H1 (cell line): ENCODE data around the gene PROX2. TPM values are rescaled to one million over a fixed set of nuclear protein-coding genes. Genes with fewer than 3 reads are reported as not detected.
A peak's percentile ranks its signal among the peaks of the same experiment; 100 is the strongest.

Source experiments
- CTCF ChIA-PET: fragments of 300-600 bp; sonication (Branson Sonifier 250); formaldehyde crosslinking; loops from one replicate; lab custom pipeline; 2021; ENCODE audit not compliant: partially characterized antibody; lab: Charles Lee
- POLR2A ChIA-PET: fragments of 300-600 bp; sonication (Branson Sonifier 250); formaldehyde crosslinking; loops from one replicate; lab custom pipeline; 2021; ENCODE audit warnings: inconsistent platforms; ENCODE audit not compliant: partially characterized antibody; lab: Charles Lee
- DNase-seq, 2 experiments: peaks; one replicate each; pipeline versions ENCODE4 v3.0.0 to v3.0.0-alpha.2; 2010 to 2022; ENCODE audit warnings: low spot score in 2 of 2, low read depth in 1 of 2, mixed read lengths in 1 of 2
- FAIRE-seq: peaks from 2 replicates; lab custom pipeline; 2011; peaks lifted over from hg19 to GRCh38; lab: Jason Lieb, UNC
- H2AFZ ChIP-seq: 2 replicates; pipeline ENCODE4 v1.8.1; 2012; ENCODE audit warnings: low read length, inconsistent platforms
- H2AK5ac ChIP-seq: 2 replicates; pipeline ENCODE4 v1.6.1; 2013; ENCODE audit warnings: low read depth, low read length
- H2BK120ac ChIP-seq: replicated peaks from 2 replicates; pipeline ENCODE3; 2013; ENCODE audit warnings: low read depth, low read length, inconsistent platforms
- H2BK12ac ChIP-seq: 2 replicates; pipeline ENCODE4 v1.6.1; 2013; ENCODE audit warnings: low read depth, low read length
- H2BK15ac ChIP-seq: 2 replicates; pipeline ENCODE4 v1.6.1; 2013; ENCODE audit warnings: low read length
- H2BK20ac ChIP-seq: 2 replicates; pipeline ENCODE4 v1.6.1; 2013; ENCODE audit warnings: low read length
- H2BK5ac ChIP-seq: 2 replicates; pipeline ENCODE4 v1.6.1; 2013; ENCODE audit warnings: low read depth, low read length
- H3K14ac ChIP-seq: 2 replicates; pipeline ENCODE4 v1.6.1; 2013; ENCODE audit warnings: inconsistent platforms; ENCODE audit not compliant: insufficient read length
- H3K18ac ChIP-seq: 2 replicates; pipeline ENCODE4 v1.6.1; 2013; ENCODE audit warnings: low read length; ENCODE audit errors: extremely low read depth
- H3K23ac ChIP-seq: 2 replicates; pipeline ENCODE4 v1.6.1; 2013; ENCODE audit warnings: inconsistent platforms; ENCODE audit not compliant: insufficient read length
- H3K23me2 ChIP-seq: 2 replicates; pipeline ENCODE4 v1.6.1; 2013; ENCODE audit warnings: low read depth, low read length
- H3K27ac ChIP-seq: 2 replicates; pipeline ENCODE4 v1.6.1; 2011; ENCODE audit warnings: low read depth, low read length, inconsistent platforms
- H3K27me3 ChIP-seq, 4 experiments: replicated peaks in 1 of 4; 1 replicate in 1 of 4; 2 replicates in 3 of 4; pipeline versions ENCODE4 v1.6.1 to v1.8.1; 2011 to 2013; ENCODE audit warnings: low read length in 3 of 4, mild to moderate bottlenecking in 3 of 4, inconsistent platforms in 2 of 4, mixed read lengths in 2 of 4, moderate library complexity in 1 of 4; ENCODE audit not compliant: control insufficient read depth in 3 of 4, insufficient read depth in 3 of 4; ENCODE audit errors: extremely low read depth in 1 of 4
- H3K36me3 ChIP-seq, 4 experiments: 2 replicates each; pipeline versions ENCODE4 v1.6.1 to v1.8.1; 2011 to 2013; ENCODE audit warnings: mild to moderate bottlenecking in 4 of 4, low read length in 3 of 4, moderate library complexity in 2 of 4, control low read depth in 1 of 4, inconsistent platforms in 1 of 4; ENCODE audit not compliant: insufficient read depth in 4 of 4, control insufficient read depth in 2 of 4
- H3K4ac ChIP-seq: replicated peaks from 2 replicates; pipeline ENCODE3; 2013; ENCODE audit warnings: low read length, low read depth, mixed read lengths, inconsistent platforms; ENCODE audit not compliant: insufficient read length
- H3K4me1 ChIP-seq, 4 experiments: replicated peaks in 1 of 4; 1 replicate in 1 of 4; 2 replicates in 3 of 4; pipeline versions ENCODE4 v1.6.1 to v1.8.1; 2011 to 2013; ENCODE audit warnings: low read length in 3 of 4, inconsistent platforms in 2 of 4, mixed read lengths in 1 of 4; ENCODE audit not compliant: insufficient read depth in 4 of 4, control insufficient read depth in 3 of 4
- H3K4me2 ChIP-seq, 2 experiments: 2 replicates each; pipeline versions ENCODE4 v1.6.1 to v1.8.1; 2011 to 2013; ENCODE audit warnings: low read depth in 2 of 2, low read length in 2 of 2, control low read depth in 1 of 2, inconsistent platforms in 1 of 2, mild to moderate bottlenecking in 1 of 2; ENCODE audit not compliant: insufficient read depth in 1 of 2
- H3K4me3 ChIP-seq, 4 experiments: fragments of 200-600, 300-600 bp in 1 of 4; sonication (generic), shearing (Covaris generic), sonication (Bioruptor Twin) in 1 of 4; 2 replicates each; pipeline versions ENCODE4 v1.5.1 to v1.8.1; 2011 to 2016; ENCODE audit warnings: low read length in 4 of 4, low read depth in 3 of 4, control low read depth in 2 of 4, inconsistent platforms in 2 of 4, mild to moderate bottlenecking in 2 of 4, mixed read lengths in 1 of 4, moderate library complexity in 1 of 4; ENCODE audit not compliant: insufficient read depth in 2 of 4; ENCODE audit errors: extremely low read depth in 1 of 4
- H3K56ac ChIP-seq: replicated peaks from 2 replicates; pipeline ENCODE3; 2013; ENCODE audit warnings: low read depth, mild to moderate bottlenecking, mixed read lengths, low read length, inconsistent platforms; ENCODE audit not compliant: insufficient read length
- H3K79me1 ChIP-seq: 2 replicates; pipeline ENCODE4 v1.6.1; 2013; ENCODE audit warnings: low read depth, low read length, control low read depth
- H3K79me2 ChIP-seq, 2 experiments: 2 replicates each; pipeline versions ENCODE4 v1.6.1 to v1.8.1; 2012 to 2013; ENCODE audit warnings: low read length in 2 of 2, mild to moderate bottlenecking in 2 of 2, inconsistent platforms in 1 of 2; ENCODE audit not compliant: insufficient read depth in 2 of 2, control insufficient read depth in 1 of 2
- H3K9ac ChIP-seq, 4 experiments: replicated peaks in 1 of 4; 1 replicate in 1 of 4; 2 replicates in 3 of 4; pipeline versions ENCODE4 v1.6.1 to v1.8.1; 2011 to 2013; ENCODE audit warnings: low read depth in 3 of 4, low read length in 3 of 4, control low read depth in 2 of 4, mild to moderate bottlenecking in 2 of 4, moderate library complexity in 2 of 4, inconsistent platforms in 1 of 4; ENCODE audit errors: extremely low read depth in 1 of 4
- H3K9me3 ChIP-seq, 2 experiments: 2 replicates each; pipeline versions ENCODE4 v1.6.1 to v1.8.1; 2012 to 2013; ENCODE audit warnings: mild to moderate bottlenecking in 2 of 2, moderate library complexity in 2 of 2, control low read depth in 1 of 2, inconsistent platforms in 1 of 2, low read depth in 1 of 2, low read length in 1 of 2, mixed read lengths in 1 of 2; ENCODE audit not compliant: insufficient read depth in 2 of 2
- H4K20me1 ChIP-seq, 2 experiments: replicated peaks in 1 of 2; 2 replicates each; pipeline versions ENCODE3 to v1.8.1; 2011 to 2013; ENCODE audit warnings: inconsistent platforms in 2 of 2, low read length in 2 of 2, mild to moderate bottlenecking in 1 of 2; ENCODE audit not compliant: insufficient read depth in 2 of 2, control insufficient read depth in 1 of 2
- H4K5ac ChIP-seq: 2 replicates; pipeline ENCODE4 v1.6.1; 2013; ENCODE audit warnings: low read length, low read depth, mixed read lengths, inconsistent platforms; ENCODE audit not compliant: insufficient read length
- H4K8ac ChIP-seq: 2 replicates; pipeline ENCODE4 v1.8.0; 2013; ENCODE audit warnings: mild to moderate bottlenecking, moderate library complexity, low read length, inconsistent platforms; ENCODE audit not compliant: insufficient read depth; ENCODE audit errors: extremely low read depth
- H4K91ac ChIP-seq: replicated peaks from 2 replicates; pipeline ENCODE3; 2013; ENCODE audit warnings: low read length, mixed read lengths, inconsistent platforms; ENCODE audit not compliant: insufficient read length
- NRF1 ChIP-seq: IDR thresholded peaks from 2 replicates; pipeline ENCODE4 v1.6.1; 2011; ENCODE audit warnings: mild to moderate bottlenecking, low read depth, low read length, improper control_type of control experiment
- RAD21 ChIP-seq, 2 experiments: IDR thresholded peaks in 1 of 2; conservative IDR thresholded peaks in 1 of 2; 2 replicates each; pipeline ENCODE4 v1.6.1; 2011; ENCODE audit warnings: low read depth in 2 of 2, low read length in 2 of 2, improper control_type of control experiment in 1 of 2, inconsistent platforms in 1 of 2, mild to moderate bottlenecking in 1 of 2, moderate library complexity in 1 of 2
- RFX5 ChIP-seq: IDR thresholded peaks from 2 replicates; pipeline ENCODE4 v1.6.1; 2011; ENCODE audit warnings: low read depth, low read length, improper control_type of control experiment, borderline replicate concordance
- SIN3A ChIP-seq, 2 experiments: IDR thresholded peaks in 1 of 2; conservative IDR thresholded peaks in 1 of 2; 2 replicates each; pipeline ENCODE4 v1.6.1; 2011 to 2012; ENCODE audit warnings: low read length in 2 of 2, improper control_type of control experiment in 1 of 2, low read depth in 1 of 2, mild to moderate bottlenecking in 1 of 2
- whole genome bisulfite sequencing, 2 experiments: shearing (Covaris generic) in 1 of 2; methylation state at CpG; one replicate each; pipeline versions ENCODE4 v1.1.6 to v1.1.7; 2013 to 2015; ENCODE audit warnings: low lambda C conversion rate in 2 of 2, mixed read lengths in 2 of 2, inconsistent platforms in 1 of 2, low coverage in 1 of 2, missing lambda C conversion rate in 1 of 2; ENCODE audit not compliant: insufficient replicate concordance in 2 of 2, insufficient coverage in 1 of 2, insufficient read length in 1 of 2; ENCODE audit errors: extremely low coverage in 1 of 2, missing lambda C conversion rate in 1 of 2; 5-methylcytosine and 5-hydroxymethylcytosine counted together
- polyA plus RNA-seq, 7 experiments: library from polyadenylated mRNA; depleted of rRNA in 3 of 7; stranded (reverse) in 5 of 7; unstranded in 2 of 7; fragments of >200 nt in 5 of 7; fragments of 200-250 nt in 2 of 7; gene quantifications; 1 replicate in 5 of 7; 2 replicates in 1 of 7; 4 replicates in 1 of 7; pipeline versions ENCODE4 v1.2.1 to v1.2.3, GENCODE V29; 2011 to 2013; ENCODE audit warnings: missing spikeins in 2 of 7, mixed read lengths in 2 of 7
- total RNA-seq: library from RNA; stranded (reverse); fragmentation: NEBNext Ultra II Directional; extraction: Animal tissue kit (Norgen Biotek cat#: 25700); gene quantifications from 2 replicates; pipeline ENCODE4 v1.2.1, GENCODE V29; 2021
- TF ChIP-seq, protein P1 (sequence below): IDR thresholded peaks from 2 replicates; pipeline ENCODE4 v1.6.1; 2011; ENCODE audit warnings: low read length, improper control_type of control experiment
- TF ChIP-seq, protein P2 (sequence below), 3 experiments: IDR thresholded peaks; 1 replicate in 2 of 3; 2 replicates in 1 of 3; pipeline versions ENCODE4 v1.5.1 to v1.6.1; 2011; ENCODE audit warnings: low read length in 3 of 3, mild to moderate bottlenecking in 3 of 3, inconsistent platforms in 2 of 3, low read depth in 1 of 3, moderate library complexity in 1 of 3; ENCODE audit not compliant: insufficient read depth in 1 of 3; ENCODE audit errors: control extremely low read depth in 1 of 3

The PROX2 gene
- total and polyA plus RNA-seq, 2 of the 8 experiments (the other 6 are each of a cell fraction or from before 2014, with no cell fraction given), result 0.03 TPM; not detected in 1

DNA sequence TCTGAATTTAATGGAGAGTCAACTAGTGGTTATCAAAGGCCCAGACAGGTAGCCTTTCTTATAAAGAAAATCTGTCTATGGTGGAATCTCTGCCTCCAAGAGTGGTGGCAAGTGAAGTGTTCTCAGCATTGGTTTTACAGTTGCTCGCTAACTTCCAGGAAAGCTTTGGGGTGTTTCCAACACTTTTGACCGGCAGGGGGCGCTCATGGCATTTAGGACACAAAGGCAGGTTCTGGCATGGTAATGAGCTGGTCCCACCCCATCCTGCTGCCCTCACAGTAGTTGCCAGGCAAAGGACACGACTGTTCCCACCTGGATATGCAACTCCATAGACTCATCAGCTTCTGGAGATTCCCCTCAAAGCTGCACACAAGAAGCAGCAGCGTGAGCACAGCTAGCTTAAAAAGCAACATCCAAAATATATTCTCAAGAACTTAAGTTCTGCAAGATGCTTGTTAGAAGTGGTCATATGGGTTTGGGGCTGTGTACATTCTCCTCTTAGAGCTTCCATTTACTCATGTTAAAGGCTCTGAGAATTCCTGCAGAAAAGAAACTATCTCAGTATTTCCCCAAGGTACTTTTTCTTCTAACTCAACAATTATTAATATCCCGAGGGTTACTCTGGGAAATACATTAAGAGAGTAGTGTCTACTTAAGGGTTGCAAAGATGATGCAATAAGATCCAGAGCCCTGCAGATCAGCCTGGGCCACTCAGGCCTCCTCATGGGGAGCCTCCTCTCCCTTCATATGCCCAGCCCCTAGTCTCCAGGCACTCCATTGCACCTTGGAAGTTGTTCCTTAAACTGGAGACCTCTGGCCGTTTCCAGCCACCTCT is 14.8 kb downstream of the PROX2 start:
- no peaks in the 10 kb centered on the region for H3K79me1 ChIP-seq
- no peak overlapping the region for H3K18ac ChIP-seq
- TF ChIP-seq, protein P1, sequence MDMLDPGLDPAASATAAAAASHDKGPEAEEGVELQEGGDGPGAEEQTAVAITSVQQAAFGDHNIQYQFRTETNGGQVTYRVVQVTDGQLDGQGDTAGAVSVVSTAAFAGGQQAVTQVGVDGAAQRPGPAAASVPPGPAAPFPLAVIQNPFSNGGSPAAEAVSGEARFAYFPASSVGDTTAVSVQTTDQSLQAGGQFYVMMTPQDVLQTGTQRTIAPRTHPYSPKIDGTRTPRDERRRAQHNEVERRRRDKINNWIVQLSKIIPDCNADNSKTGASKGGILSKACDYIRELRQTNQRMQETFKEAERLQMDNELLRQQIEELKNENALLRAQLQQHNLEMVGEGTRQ, result no peak
- TF ChIP-seq, protein P2, sequence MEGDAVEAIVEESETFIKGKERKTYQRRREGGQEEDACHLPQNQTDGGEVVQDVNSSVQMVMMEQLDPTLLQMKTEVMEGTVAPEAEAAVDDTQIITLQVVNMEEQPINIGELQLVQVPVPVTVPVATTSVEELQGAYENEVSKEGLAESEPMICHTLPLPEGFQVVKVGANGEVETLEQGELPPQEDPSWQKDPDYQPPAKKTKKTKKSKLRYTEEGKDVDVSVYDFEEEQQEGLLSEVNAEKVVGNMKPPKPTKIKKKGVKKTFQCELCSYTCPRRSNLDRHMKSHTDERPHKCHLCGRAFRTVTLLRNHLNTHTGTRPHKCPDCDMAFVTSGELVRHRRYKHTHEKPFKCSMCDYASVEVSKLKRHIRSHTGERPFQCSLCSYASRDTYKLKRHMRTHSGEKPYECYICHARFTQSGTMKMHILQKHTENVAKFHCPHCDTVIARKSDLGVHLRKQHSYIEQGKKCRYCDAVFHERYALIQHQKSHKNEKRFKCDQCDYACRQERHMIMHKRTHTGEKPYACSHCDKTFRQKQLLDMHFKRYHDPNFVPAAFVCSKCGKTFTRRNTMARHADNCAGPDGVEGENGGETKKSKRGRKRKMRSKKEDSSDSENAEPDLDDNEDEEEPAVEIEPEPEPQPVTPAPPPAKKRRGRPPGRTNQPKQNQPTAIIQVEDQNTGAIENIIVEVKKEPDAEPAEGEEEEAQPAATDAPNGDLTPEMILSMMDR (IDR thresholded peaks at IDR 0.05; ENCODE audit: control extremely low read depth in 1 of 3, insufficient read depth in 1 of 3, low read depth in 1 of 3, low read length in 3 of 3), result peak; percentile 81 to 89 (median 88)
- TF ChIP-seq RAD21 (IDR thresholded peaks at IDR 0.05 in 1 of 2, conservative IDR thresholded peaks at IDR 0.05 in 1 of 2; ENCODE audit: low read depth in 2 of 2, low read length in 2 of 2) (peak; percentile 93 to 95), NRF1 (no peak), SIN3A (conservative IDR thresholded peaks at IDR 0.05 in 1 of 2, IDR thresholded peaks at IDR 0.05 in 1 of 2; ENCODE audit: low read depth in 1 of 2, low read length in 2 of 2) (no peak), RFX5 (no peak)

More for the DNA sequence above, 14.8 kb downstream of the PROX2 start:
- Histone ChIP-seq H2BK120ac (no peak overlapping the region), H3K4me2 (no peak overlapping the region; a peak in 1 of 4 replicates), H3K4ac (no peak overlapping the region), H2AFZ (peak overlapping the region; percentile 47; the same call in 1 of the 2 replicates), H2BK20ac (no peak overlapping the region), H4K5ac (no peak overlapping the region), H3K9ac (no peak overlapping the region), H3K27me3 (no peaks in the 10 kb centered on the region), H3K27ac (no peak overlapping the region), H4K20me1 (no peaks in the 10 kb centered on the region), H3K14ac (no peak overlapping the region), H2BK5ac (no peak overlapping the region), H4K91ac (no peak overlapping the region), H3K9me3 (no peaks in the 10 kb centered on the region), H3K79me2 (no peaks in the 10 kb centered on the region), H3K23me2 (no peaks in the 10 kb centered on the region; the same call in 1 of the 2 replicates), H4K8ac (no peak overlapping the region; the same call in 1 of the 2 replicates), H3K23ac (no peak overlapping the region), H3K56ac (no peak overlapping the region), H2AK5ac (no peak overlapping the region), H3K4me1 (0 out of 7 replicates have a peak, but pooled peaks cover 0 to 2% (median 0%) of the 10 kb centered on the region in 4 experiments), H3K4me3 (no peak overlapping the region), H2BK12ac (no peak overlapping the region), H3K36me3 (no peaks in the 10 kb centered on the region), H2BK15ac (no peak overlapping the region)
- 38% methylated on average over 7 of the region's 7 CpGs; no CpG with 5 or more reads in 1 of the 2 experiments for WGBS, 2 experiments
- CTCF ChIA-PET, result interaction anchor here (0.6 to 18.3 kb wide), 35 partner anchors 8 to 1194 kb away, joined by 3 to 509 read pairs (median 4); partner anchors contain the start of genes DLST, PGF, PROX2 and RPS6KL1
- peak; percentile 99 for FAIRE-seq
- POLR2A ChIA-PET, result interaction anchor here (0.5 to 8.6 kb wide), 16 partner anchors 8 to 537 kb away, joined by 3 to 80 read pairs (median 3); partner anchors contain the start of genes DLST, LTBP2 and NEK9
- DNase-seq, result peak; percentile 79 to 98
